Measurements from ENCODE around the gene SLC25A19.

DNA sequence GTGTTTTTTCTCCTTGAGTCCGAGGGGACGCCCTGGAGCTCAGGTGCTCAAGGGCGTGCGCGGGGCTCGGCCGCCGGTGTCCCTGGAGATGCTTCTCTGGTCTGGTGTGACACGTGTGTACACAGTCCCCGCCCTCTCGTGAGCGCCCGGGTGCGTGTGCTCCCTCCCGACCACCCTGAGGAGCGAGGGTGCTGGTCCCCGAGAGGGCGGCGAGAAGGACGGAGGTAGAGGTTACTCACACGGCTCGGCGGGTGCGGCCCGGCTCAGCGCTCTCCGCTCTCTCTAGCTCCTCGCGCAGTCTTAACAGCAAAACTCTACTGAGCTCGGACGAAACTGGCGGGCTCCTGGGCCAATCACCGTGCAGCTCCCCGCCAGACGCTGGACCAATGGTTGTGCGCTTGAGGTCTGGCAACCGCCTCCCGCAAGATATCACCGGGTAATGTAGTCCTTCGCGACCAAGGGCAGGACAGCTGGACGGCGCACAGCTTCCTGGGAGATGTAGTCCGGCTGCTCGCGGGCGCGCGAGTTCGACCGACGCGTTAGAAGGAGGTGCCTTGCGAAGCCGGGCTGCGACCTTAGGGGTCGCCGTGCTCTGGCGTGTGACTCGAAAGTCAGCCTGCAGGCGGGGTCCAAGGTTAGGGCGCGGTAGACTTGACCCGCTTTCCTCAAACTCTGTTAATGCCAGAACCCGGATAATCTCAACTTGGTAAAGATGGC is at the start of gene SLC25A19:
- TF ChIP-seq POLR2A (IDR thresholded peaks at IDR 0.05) (peak; percentile 78 to 95), EP300 (IDR thresholded peaks at IDR 0.05) (peak; percentile 47 to 93)

All from tibial nerve (tissue), 3 donors.